ENCODE data around the gene RNF125.

The RNF125 gene

DNA sequence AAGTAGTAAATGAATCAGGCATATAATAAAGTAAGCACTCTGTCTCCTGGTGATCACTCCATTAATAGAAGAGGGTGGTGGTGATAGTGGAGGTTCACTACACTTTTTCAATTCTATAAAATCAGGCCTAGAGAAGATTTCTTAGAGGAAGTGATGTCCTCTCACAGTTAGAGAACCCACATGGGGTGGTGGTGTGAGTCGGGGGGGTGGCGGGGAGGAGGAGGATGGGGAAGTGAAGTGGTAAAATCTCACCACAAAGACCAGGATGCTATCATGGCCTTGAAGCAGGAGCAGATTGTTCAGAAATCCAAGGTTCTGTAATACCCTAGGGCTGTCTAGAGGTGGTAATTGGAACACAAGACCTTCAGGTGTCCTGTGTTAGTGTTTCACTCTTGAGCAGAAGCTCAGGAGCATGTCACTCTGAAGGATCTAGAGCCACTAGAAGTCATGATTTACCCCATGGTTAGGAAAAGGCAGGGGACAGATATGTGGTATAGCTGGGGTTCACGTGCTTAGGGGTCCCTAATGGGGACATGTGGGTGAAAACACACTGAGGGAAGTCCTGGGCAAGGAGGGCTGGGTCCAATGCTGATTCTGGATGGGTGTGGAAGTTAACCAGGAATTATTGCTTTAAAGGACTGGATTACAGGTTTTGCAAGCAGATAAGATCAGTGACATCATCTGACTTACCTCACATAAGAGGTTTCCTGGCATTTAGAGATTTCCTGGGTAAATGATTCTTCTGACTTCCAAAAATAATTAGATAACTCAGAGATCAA, 31.0 kb downstream of the RNF125 start:
- TF ChIP-seq, protein P1, sequence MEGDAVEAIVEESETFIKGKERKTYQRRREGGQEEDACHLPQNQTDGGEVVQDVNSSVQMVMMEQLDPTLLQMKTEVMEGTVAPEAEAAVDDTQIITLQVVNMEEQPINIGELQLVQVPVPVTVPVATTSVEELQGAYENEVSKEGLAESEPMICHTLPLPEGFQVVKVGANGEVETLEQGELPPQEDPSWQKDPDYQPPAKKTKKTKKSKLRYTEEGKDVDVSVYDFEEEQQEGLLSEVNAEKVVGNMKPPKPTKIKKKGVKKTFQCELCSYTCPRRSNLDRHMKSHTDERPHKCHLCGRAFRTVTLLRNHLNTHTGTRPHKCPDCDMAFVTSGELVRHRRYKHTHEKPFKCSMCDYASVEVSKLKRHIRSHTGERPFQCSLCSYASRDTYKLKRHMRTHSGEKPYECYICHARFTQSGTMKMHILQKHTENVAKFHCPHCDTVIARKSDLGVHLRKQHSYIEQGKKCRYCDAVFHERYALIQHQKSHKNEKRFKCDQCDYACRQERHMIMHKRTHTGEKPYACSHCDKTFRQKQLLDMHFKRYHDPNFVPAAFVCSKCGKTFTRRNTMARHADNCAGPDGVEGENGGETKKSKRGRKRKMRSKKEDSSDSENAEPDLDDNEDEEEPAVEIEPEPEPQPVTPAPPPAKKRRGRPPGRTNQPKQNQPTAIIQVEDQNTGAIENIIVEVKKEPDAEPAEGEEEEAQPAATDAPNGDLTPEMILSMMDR (IDR thresholded peaks at IDR 0.05; ENCODE audit: extremely low read depth, missing control alignments), result no peak
- no peak for DNase-seq (ENCODE audit: low spot score)

DNA sequence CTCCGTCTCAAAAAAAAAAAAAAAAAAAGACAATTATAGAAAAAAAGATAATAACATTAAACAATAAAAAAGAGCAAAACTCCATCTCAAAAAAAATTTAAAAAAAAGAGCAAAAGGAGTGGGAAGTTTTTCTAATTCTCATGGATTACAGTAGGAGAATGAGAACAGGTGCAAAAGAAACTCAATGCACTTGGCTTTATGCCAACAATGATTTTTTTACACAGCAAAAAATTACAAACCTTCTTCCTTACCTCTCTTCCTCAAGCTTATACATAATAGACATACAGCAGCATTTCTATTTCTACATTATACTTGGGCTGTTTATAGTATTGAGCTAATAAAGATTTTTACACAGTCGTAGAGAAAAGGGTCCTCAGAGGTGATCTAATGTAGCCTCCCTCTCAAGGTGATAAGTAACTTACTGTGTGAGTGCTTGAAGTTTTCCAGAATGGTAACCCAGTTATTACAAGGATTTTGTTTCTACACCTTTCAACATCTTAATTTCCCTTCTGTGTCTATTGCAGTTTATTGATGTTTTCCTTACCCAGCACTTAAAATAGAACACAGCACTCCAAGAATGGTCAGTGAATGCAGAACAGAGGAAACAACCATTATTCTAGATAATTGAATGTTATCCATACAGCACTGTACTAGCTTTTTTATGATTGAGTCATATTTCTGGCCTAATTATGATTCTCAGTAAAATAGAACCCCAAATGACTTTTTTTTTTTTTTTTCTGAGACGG, 38.2 kb downstream of the RNF125 start:
- TF ChIP-seq, protein P1 (IDR thresholded peaks at IDR 0.05; ENCODE audit: extremely low read depth, missing control alignments), result no peak
- DNase-seq (ENCODE audit: low spot score), result no peak

DNA sequence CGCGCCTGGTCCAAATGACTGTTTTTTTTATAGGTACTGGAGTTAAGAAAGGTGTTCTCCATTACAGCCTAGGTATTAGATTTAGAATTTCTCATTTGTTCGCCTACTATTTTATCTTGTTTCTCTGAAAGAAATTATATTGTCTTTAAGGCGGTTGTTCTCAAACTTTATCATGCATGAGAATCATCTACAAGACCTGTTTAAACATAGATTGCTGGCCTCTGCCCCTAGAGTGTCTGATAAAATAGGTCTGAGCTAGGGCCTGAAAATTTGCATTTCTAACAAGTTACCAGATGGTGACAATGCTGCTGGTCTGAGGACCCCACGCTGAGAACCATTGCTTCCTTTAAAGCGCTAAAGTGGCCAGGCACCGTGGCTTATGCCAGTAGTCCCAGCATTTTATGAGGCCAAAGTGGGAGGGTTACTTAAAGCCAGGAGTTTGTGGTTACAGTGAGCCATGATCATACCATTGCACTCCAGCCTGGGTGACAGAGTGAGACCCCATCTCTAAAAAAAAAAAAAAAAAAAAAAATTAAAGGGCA, 39.1 kb downstream of the RNF125 start:
- TF ChIP-seq, protein P1 (IDR thresholded peaks at IDR 0.05; ENCODE audit: extremely low read depth, missing control alignments), result no peak
- DNase-seq (ENCODE audit: low spot score), result no peak

DNA sequence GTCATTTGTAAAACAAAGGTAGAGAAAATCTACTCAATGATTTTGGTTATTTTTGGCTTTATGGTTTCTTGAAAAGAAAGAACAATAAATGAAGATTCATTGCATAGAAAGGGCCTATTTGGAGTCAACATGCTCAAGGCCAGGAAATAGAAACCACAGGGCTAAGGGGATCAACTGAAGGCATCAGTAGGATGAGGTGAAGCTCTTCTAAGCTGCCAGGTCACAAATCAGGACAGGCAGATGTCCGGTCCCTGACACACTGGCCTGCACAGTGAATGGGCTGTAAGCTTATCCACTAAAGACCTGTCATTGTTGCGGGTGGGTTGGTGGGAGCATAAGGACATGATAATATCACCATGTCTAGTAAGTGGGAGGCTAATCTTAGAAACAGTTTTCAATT, 41.4 kb downstream of the RNF125 start:
- no peak for DNase-seq (ENCODE audit: low spot score)
- TF ChIP-seq, protein P1 (IDR thresholded peaks at IDR 0.05; ENCODE audit: extremely low read depth, missing control alignments), result no peak

DNA sequence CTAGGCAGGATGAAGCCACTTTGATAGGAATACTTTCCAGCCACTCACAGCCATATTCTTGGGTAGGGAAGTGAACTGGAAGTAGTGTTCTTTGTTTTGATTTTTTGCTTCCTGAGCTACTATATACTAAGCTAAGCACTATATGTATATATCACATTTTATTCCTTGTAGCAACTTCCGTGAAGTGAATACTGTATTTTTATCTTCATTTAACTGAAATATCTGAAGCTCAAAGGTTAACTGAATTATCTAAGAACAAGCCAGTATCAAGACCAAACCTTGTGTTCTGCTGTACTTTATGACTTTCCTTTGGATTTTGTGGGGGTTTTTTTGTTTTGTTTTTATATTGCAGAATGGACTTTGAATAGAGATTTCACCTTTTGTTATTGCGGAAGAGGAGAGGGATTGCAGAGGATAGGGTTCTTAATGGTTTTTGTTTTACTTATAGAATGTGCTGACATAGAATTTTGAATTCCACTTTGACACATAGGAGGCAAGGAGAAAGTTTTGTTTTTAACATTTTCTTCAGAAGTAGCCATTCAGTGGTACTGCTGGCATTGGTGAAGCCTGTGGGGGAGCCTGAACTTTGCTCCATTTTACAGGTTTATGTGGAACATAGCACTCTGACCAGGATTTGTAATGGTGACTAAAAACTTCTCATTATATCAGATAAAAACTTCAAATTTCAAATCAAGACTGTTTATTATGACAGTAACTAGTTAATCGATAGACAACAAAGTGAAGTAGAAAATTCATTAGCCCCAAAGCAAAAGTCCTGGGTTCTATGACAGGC, 48.9 kb downstream of the RNF125 start:
- TF ChIP-seq, protein P1 (IDR thresholded peaks at IDR 0.05; ENCODE audit: extremely low read depth, missing control alignments), result no peak
- no peak for DNase-seq (ENCODE audit: low spot score)

DNA sequence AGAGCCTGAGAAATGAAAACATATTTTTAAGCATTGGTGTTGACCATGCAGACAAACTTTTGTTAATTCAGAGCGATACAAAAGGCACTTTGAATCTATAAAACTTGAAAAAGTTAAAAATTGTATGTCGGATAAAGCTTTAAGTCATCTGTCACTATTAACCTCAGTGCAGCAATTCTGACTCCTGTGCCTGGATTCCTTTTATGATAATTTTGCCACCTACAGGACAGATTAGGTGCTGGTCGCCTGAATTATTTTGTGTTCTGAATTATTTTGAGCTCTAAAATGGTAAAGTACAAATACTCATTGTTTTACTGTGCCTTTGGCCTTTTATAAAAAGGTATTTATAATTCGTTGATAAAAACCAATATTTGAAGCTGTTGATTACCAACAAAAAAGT, 53.7 kb downstream of the RNF125 start:
- TF ChIP-seq, protein P1 (IDR thresholded peaks at IDR 0.05; ENCODE audit: extremely low read depth, missing control alignments), result peak; percentile 18
- peak; percentile 31 for DNase-seq (ENCODE audit: low spot score)
